ENCODE measurements around the gene FGF11. TPM values are rescaled to one million over a fixed set of nuclear protein-coding genes. Genes with fewer than 3 reads are reported as not detected.
"Not testable (repeated sequence)": the region's sequence is repeated elsewhere in the genome, so short reads cannot be mapped to it uniquely, and the experiment has no call there.

FGF11 gene
- polyA plus RNA-seq, 3 donors = 5.5 to 6.8 (median 6.6) TPM

- DNase-seq (ENCODE audit: low read depth in 3 of 3, low spot score in 2 of 3) = no peak
These were observed 9.1 kb downstream of the FGF11 start for GRCh38 chr17:7448461-7448860.

- DNase-seq (ENCODE audit: low read depth in 3 of 3, low spot score in 2 of 3) = no peak
These were observed 20.7 kb downstream of the FGF11 start for GRCh38 chr17:7459961-7460545.

DNA sequence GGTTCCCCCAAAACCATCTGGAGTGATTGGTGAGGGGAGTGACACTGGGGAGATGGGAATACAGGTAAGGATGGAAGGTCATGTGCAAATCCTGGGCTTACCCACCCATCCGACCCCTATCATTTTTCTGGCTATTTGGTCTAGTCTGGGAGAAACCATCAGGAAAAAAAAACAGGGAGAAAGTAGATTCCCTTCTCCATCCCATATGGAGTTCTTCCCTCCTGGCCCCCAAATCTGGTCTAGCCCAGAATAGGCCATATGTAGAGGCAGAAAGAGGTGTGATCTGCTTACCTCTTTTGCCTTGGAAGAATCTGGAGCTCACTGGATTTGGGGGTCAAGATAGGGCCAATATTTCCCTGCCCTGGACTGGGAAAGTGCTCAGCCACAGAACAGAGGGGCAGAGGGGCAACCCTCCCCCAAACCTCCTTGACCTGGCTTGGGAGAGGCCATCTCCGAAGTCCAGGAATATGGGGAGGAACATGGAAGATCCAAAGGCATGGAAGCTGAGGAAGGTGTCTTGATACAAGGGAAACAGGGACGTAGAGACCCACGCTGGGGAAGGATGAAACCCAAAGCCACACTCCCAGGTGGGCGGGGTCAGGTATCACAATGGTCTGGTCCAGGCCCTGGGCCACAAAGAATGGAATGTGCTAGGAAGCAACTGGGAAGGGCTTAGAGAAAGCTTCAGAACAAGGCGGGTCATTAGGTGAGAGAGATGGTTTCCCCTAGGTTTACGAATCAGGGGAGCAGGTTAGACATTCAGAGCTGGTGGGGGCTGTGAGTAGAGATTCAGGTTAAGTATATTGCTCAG is 21.7 kb downstream of the FGF11 start:
- no peak for DNase-seq (ENCODE audit: low read depth in 3 of 3, low spot score in 2 of 3)

GRCh38 chr17:7462474-7463371 is 23.4 kb downstream of the FGF11 start:
- no peak for DNase-seq (ENCODE audit: low read depth in 3 of 3, low spot score in 2 of 3)

DNA sequence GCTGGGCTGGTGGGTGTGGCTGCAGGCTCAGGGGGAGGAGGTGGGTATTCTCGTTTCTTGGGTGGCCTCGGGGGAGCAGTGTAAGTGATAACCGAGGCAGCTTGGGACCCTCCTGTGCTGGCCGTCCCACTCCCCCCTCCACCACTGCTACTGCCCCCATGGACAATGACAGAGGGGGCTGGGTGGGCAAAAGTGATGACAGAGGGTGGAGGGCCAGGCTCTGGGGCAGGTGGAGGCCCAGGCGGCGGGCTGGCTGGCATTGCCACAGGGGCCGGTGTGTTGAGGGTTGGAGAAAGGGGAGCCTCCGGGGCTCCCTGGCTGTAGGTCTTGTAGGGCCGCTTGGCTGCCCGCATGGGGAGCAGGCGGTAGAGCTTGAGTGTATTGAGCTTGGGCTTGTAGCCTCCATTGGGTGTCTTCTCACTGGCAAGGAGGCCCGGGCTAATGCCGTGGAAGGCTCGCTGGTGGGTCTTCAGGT is 24.1 kb downstream of the FGF11 start:
- no peak for DNase-seq (ENCODE audit: low read depth in 3 of 3, low spot score in 2 of 3)

DNA sequence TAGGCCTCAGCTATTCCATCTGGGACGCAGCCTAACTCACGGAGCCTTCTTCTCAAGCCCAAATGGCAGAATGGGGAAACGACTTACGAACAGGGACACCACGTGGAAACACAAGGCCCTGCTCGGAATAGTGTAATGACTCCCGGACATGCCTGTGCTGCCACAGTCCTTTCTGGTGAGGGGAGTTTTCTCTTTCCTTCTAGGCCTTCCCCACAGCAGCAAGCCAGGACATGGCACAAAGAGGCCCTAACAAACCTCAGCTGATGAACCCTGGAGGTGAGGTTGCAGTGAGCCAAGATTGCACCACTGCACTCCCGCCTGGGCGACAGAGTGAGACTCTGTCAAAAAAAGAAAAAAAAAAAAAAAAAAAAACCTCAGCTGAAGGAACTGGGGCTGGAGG is 24.8 kb downstream of the FGF11 start:
- DNase-seq (ENCODE audit: low read depth in 3 of 3, low spot score in 2 of 3) = no peak

DNA sequence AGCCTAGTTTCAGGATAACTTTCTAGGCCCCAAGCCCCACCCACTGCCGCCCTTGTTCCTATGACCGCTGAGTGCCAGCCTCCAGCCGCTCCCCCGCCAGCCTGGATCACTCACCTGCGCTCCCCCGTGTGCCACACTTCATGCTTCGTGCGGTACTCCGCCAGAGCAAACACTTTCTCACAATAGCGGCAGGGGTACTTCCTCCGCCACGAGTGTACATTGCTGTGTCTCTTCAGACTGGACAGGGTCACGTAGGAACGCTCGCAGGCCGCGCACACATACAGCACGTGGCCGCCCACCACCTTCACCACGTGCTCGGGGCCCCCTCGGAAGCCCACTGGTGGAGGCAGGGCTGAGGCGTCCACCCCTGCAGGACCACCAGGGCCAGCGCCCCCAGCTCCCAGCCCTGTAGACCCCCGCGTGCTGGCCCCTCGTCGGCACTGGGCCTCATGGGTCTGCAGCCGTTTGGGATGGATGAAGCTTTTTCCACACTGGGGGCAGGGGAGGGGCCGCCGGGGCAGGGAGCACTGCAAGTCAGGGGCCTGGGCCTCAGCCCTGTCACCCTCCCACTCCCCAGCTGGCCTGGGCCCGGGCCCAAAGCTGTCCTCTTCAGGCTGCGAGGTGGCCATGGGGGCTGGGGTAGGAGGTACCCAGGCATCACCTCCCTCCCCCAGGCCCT is 26.4 kb downstream of the FGF11 start:
- no peak for DNase-seq (ENCODE audit: low read depth in 3 of 3, low spot score in 2 of 3)

- DNase-seq (ENCODE audit: low read depth in 3 of 3, low spot score in 2 of 3) = no peak
These were observed 27.0 kb downstream of the FGF11 start for GRCh38 chr17:7466318-7466638.

- no peak for DNase-seq (ENCODE audit: low read depth in 3 of 3, low spot score in 2 of 3)
These were observed 27.5 kb downstream of the FGF11 start for GRCh38 chr17:7466639-7467341.

GRCh38 chr17:7467498-7467897 is 28.2 kb downstream of the FGF11 start:
- DNase-seq (ENCODE audit: low read depth in 3 of 3, low spot score in 2 of 3) = no peak

GRCh38 chr17:7468290-7468689 is 29.0 kb downstream of the FGF11 start:
- DNase-seq (ENCODE audit: low read depth in 3 of 3, low spot score in 2 of 3) = no peak

DNA sequence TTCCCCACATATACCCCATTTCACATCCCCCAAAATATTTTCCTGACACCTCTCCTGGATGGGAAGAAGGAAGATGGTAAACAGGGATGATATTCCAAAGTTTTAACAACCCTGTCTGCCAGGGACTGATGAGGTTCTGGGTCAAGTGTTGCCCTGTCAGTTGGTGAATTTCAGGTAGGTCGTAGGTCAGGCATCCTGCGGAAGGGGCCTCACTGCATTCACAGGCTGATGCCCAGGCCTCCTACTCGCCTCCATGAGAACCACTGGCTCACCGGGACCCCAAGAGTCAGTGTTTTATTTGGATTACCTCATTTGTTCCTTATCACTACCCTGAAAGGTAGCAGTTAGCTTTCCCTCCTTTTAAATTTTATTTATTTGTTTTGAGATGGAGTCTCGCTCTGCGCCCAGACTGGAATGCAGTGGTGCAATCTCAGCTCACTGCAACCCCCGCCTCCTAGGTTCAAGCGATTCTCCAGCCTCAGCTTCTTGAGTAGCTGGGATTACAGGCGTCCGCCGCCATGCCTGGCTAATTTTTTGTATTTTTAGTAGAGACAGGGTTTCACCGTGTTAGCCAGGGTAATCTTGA is 29.6 kb downstream of the FGF11 start:
- no peak for DNase-seq (ENCODE audit: low read depth in 3 of 3, low spot score in 2 of 3)

- DNase-seq (ENCODE audit: low read depth in 3 of 3, low spot score in 2 of 3) = not testable (repeated sequence)
These were observed 30.5 kb downstream of the FGF11 start for GRCh38 chr17:7469843-7470242.

- DNase-seq (ENCODE audit: low read depth in 3 of 3, low spot score in 2 of 3) = not testable (repeated sequence)
These were observed 31.2 kb downstream of the FGF11 start for GRCh38 chr17:7470457-7470973.

DNA sequence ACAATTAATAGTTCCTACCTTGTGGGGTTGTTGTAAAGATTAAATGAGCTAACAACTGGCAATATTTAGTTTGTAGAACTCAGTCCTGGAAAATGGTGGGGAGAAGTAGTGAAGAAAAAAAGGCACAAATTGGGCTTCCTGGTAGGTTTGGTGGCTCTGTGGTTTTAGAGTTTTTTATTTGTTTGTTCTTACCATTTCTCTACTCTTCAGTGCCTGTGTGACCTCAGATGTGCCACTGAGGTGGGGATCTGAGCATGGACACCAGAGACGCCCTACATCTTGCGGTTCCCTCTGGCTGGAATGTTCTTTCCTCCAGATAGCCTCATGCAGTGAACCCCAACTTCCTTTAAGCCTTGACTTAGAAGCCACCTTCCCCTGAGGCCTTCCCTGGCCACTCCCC is 32.4 kb downstream of the FGF11 start:
- DNase-seq (ENCODE audit: low read depth in 3 of 3, low spot score in 2 of 3) = no peak

GRCh38 chr17:7474767-7475166 is 35.5 kb downstream of the FGF11 start:
- DNase-seq (ENCODE audit: low read depth in 3 of 3, low spot score in 2 of 3) = not testable (repeated sequence)

- no peak for DNase-seq (ENCODE audit: low read depth in 3 of 3, low spot score in 2 of 3)
These were observed 36.6 kb downstream of the FGF11 start for GRCh38 chr17:7475764-7476422.

DNA sequence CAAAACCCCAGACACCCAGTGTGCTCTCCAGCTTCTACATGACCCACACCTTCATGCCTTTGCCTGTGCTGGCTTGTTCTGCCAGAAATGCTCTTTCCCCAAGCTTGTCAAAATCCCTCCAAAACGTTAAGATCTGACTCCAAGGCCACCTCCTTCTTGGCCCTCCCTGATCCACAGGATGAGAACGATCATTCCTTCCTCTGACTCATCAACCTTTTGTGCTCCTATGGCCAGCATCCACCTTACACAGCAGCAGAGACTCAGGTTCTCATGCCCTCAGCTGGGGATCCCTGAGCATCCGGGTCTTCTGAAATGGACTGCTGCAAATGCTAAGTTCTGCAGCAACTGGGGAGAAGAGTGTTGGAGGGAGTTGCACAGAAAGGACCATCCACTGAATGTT is 37.2 kb downstream of the FGF11 start:
- DNase-seq (ENCODE audit: low read depth in 3 of 3, low spot score in 2 of 3) = no peak

DNA sequence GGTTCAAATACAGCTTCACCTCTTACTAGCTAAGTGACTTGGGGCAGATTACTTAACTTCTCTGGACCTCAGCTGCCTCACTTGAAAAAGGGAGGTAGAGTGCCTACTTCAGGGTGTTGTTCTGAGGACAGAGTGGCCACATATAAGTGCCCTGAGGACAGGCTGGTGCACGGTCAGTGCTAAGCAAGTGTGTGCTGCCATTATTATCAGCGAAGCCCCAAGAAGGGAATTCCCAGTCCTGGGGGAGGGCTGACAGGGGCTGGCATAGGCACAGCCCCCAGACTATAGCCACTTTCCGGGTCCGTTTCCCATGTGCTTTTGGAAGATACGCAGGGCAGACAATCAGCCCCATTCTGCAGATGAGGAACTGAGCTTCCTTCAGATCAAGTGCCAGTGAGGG is 37.6 kb downstream of the FGF11 start:
- no peak for DNase-seq (ENCODE audit: low read depth in 3 of 3, low spot score in 2 of 3)
